ENCODE measurements around the gene OR2J3.

DNA sequence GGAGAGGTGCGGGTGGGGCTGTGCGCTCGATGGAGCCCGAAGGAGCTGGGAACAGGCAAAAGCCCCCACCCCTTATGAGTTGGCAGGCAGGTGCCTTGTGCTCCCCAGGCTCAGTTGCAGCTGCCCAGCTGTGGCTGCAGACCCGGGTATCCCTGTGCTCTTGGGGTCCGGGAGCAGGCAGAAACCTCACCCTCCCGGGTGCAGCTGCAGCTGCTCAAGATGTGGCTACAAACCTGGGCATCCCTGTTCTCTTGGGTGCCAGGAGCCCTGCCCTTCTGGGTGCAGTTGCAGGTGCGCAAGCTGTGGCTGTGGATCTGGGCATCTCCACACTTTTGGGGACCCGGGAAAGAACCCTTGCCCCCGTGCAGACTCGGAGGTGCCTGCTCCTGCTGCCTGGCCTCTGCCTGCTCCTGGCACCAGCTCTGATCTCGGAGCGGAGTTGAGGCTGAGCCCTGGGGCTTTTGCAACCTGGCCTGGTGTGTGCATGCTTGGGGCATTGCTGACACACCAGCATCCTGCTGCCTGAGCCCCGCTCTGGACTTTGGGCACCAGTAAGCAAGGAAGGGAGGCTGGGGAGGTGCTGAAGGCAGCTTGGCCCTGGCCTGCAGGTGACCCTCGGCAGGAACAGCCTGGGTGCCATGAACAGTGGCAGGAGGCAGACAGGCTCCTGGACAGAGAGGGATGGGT lies 21.6 kb downstream of the OR2J3 start:
- TF ChIP-seq CTCF (IDR thresholded peaks at IDR 0.05) = no peak
- TF ChIP-seq POLR2AphosphoS5 (IDR thresholded peaks at IDR 0.05) = no peak
